NB4 (cell line): ENCODE results near the gene SLC30A1.

ENCODE experiments used
- DNase-seq: peaks from one replicate; pipeline ENCODE4 v3.0.0; 2010; ENCODE audit warnings: low read depth
- H3K4me3 ChIP-seq: one replicate; pipeline ENCODE4 v1.5.1; 2011; ENCODE audit warnings: mild to moderate bottlenecking, low read depth, low read length, moderate library complexity
- CTCF ChIP-seq: IDR thresholded peaks from one replicate; pipeline ENCODE4 v1.5.1; 2012; ENCODE audit warnings: low read depth, low read length
- MAX ChIP-seq: IDR thresholded peaks from 2 replicates; pipeline ENCODE4 v1.6.1; 2011; ENCODE audit warnings: low read depth, low read length
- MYC ChIP-seq: IDR thresholded peaks from 2 replicates; pipeline ENCODE4 v1.6.1; 2011; ENCODE audit warnings: low read depth, low read length
- POLR2A ChIP-seq: IDR thresholded peaks from 2 replicates; pipeline ENCODE4 v1.6.1; 2011; ENCODE audit warnings: mild to moderate bottlenecking; ENCODE audit not compliant: insufficient read length; ENCODE audit errors: extremely low read depth

The SLC30A1 gene

DNA sequence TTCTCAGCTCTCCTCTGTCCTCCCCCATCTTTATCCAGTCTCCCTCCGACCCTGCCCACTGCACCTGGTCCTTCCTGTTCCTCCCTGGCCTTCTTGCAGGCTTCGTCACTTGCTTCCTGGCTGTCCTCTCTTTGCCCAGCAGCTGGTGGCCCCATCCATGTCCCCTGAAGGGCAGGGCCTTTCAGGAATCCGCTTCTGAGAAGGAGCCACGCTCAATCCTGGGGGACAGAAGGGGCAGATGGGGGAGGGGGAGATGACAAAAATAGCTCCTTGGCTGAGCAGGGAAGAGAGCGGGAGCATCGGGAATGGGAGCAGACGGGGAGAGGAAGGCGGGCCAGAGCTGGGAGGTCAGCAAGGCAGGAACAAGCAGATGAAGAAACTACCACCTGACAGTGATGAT lies 40.7 kb downstream of the SLC30A1 start:
- no peak overlapping the region for H3K4me3 ChIP-seq
- no peak for DNase-seq
- TF ChIP-seq POLR2A (no peak), MAX (no peak), CTCF (no peak), MYC (no peak)

DNA sequence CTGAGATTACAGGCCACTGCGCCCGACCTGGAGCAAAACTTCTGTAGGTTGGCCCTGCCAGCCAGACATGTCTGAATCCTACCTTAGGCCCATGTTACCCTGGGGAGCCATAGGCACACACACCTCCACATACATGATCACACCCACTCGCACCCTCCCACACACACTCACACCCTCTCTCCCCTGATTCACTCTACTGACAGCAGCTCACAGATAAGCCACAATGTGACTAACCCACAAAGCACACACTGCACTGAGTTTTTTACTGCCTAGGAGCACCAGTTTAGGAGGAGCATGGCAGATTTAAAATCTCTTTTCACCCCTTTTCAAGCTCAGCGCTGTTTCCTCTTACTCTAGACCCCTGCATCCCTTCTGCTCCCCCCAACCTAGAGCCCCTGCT lies 41.7 kb downstream of the SLC30A1 start:
- no peak overlapping the region for H3K4me3 ChIP-seq
- no peak for DNase-seq
- TF ChIP-seq MAX (no peak), CTCF (no peak), POLR2A (no peak), MYC (no peak)

- TF ChIP-seq MAX (no peak), CTCF (no peak), POLR2A (no peak), MYC (no peak)
- H3K4me3 ChIP-seq = no peak overlapping the region
- no peak for DNase-seq
Observed at GRCh38 chr1:211536606-211537005, 42.4 kb downstream of the SLC30A1 start.

GRCh38 chr1:211535346-211535745 lies 43.6 kb downstream of the SLC30A1 start:
- TF ChIP-seq CTCF = no peak
- no peak for TF ChIP-seq MYC
- TF ChIP-seq POLR2A = no peak
- TF ChIP-seq MAX = no peak
- DNase-seq = no peak
- H3K4me3 ChIP-seq = no peak overlapping the region

- no peak for DNase-seq
- no peak overlapping the region for H3K4me3 ChIP-seq
- no peak for TF ChIP-seq POLR2A
- TF ChIP-seq CTCF = no peak
- TF ChIP-seq MAX = no peak
- TF ChIP-seq MYC = no peak
Observed at GRCh38 chr1:211534545-211535291, 44.2 kb downstream of the SLC30A1 start.

GRCh38 chr1:211532088-211532444 lies 46.9 kb downstream of the SLC30A1 start:
- H3K4me3 ChIP-seq = no peak overlapping the region
- TF ChIP-seq MYC (no peak), MAX (no peak), CTCF (no peak), POLR2A (no peak)
- DNase-seq = no peak
